NCI-H1048 (cell line): Measurements from ENCODE around the gene KLF3.

ENCODE experiments used
- DNase-seq: peaks from one replicate; lab custom pipeline; 2025; lab: John Stamatoyannopoulos, UW

Gene KLF3

DNA sequence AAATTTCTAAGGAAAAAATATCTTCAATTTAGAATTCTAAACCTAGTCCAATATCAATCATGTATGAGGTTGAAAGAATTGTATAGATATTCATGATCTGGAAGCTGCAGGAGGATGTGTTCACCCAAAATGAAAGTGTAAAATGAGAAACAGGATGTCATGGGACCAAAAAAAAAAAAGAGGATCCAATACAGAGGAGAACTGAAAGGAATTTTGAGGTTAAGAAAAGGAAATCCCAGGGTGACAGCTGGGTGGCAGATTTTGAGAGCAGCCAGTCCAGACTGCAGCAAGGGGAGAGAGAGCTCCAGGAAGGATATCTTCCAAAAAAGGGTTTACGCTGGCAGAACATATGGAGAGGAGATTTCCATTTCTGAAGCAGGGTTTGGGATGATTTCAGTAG, 79.9 kb downstream of the KLF3 start:
- DNase-seq: no peak

DNA sequence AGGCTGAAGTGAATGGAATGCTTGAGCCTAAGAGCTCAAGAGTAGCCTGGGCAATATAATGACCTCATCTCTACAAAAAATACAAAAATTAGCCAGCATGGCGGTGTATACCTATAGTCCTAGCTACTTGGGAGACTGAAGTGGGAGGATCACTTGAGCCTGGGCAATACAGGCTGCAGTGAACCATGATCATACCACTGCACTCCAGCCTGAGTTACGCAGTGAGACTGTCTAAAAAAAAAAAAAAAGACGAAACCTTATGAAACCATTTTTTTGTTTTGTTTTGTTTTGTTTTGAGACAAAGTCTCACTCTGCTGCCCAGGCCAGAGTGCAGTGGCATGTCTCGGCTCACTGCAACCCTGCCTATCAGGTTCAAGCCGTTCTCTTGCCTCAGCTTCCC, 81.9 kb downstream of the KLF3 start:
- no peak for DNase-seq

DNA sequence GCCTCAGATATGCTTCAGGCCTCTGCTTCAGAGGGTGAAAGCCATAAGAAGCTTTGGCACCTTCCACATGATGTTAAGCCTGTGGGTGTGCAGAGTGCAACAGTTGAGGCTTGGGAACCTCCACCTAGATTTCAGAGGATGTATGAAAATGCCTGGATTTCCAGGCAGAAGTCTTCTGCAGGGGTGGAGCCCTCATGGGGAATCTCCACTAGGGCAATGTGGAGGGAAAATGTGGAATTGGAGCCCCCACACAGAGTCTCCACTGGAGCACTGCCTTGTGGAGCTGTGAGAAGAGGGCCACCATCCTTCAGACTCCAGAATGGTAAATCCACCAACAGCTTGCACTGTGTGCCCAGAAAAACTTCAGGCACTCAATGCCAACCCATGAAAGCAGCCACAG, 83.6 kb downstream of the KLF3 start:
- DNase-seq: no peak

DNA sequence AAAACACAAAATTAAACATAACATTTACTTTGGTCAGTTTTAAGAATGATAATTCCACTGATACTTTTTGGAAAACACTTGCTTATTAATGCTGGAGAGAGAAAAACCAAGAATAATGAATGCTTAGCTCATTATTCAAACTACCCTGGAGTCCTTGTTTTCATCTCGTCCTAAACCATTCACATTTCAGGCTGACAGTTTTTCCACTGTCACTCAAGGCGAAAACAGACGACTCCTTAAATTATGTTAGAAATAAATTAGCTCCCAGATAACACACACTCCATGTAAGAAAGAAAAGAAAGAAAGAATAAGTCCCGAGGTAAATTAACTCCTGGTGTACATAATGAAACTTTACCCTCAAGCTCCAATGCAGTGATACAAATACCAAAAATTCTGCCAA, 85.3 kb downstream of the KLF3 start:
- DNase-seq: no peak
